ENCODE measurements around the gene WDFY2. TPM values are rescaled to one million over a fixed set of nuclear protein-coding genes. Genes with fewer than 3 reads are reported as not detected.

WDFY2 gene
- total and polyA plus RNA-seq, 2 of the 8 experiments (the other 6 are each of a cell fraction or from before 2014, with no cell fraction given), result 13.9 to 29.0 TPM

- no peak for TF ChIP-seq SIRT6 (IDR thresholded peaks at IDR 0.05; ENCODE audit: low read length)
- no peak for TF ChIP-seq ATF3 (IDR thresholded peaks at IDR 0.05; ENCODE audit: insufficient read depth, low read depth, low read length)
- TF ChIP-seq MAFK (IDR thresholded peaks at IDR 0.05; ENCODE audit: low read depth, low read length), result no peak
- TF ChIP-seq SIX5 (IDR thresholded peaks at IDR 0.05; ENCODE audit: low read depth, low read length), result no peak
Measured at GRCh38 chr13:51676739-51677138, 92.5 kb downstream of the WDFY2 start (continued).

Measured in H1 (cell line).